SH-SY5Y (cell line): ENCODE results near the gene SLCO4A1.

Experiments
- GATA2 ChIP-seq: IDR thresholded peaks from 2 replicates; pipeline ENCODE4 v1.6.1; 2011; ENCODE audit warnings: mild to moderate bottlenecking, low read depth, low read length
- GATA3 ChIP-seq: IDR thresholded peaks from 2 replicates; pipeline ENCODE4 v1.6.1; 2011; ENCODE audit warnings: low read depth, mild to moderate bottlenecking, low read length, moderate library complexity

- no peak for TF ChIP-seq GATA2
- TF ChIP-seq GATA3, result no peak
These were observed 74.6 kb downstream of the SLCO4A1 start for GRCh38 chr20:62716941-62717310.
